Neuronal stem cell (in vitro differentiated cells): ENCODE results near the gene ESYT2.
A peak's percentile ranks its signal among the peaks of the same experiment; 100 is the strongest.

Experiments used
- DNase-seq: peaks from one replicate; pipeline ENCODE4 v3.0.0-alpha.2; 2013; ENCODE audit warnings: low spot score
- H2AFZ ChIP-seq: one replicate; pipeline ENCODE4 v1.6.1; 2013; ENCODE audit warnings: mild to moderate bottlenecking, low read length, inconsistent platforms
- H2AK5ac ChIP-seq: 2 replicates; pipeline ENCODE4 v1.6.1; 2013; ENCODE audit warnings: low read depth, mild to moderate bottlenecking, inconsistent platforms, low read length, moderate library complexity, mixed read lengths
- H2BK120ac ChIP-seq: 2 replicates; pipeline ENCODE4 v1.6.1; 2013; ENCODE audit warnings: low read depth, mild to moderate bottlenecking, inconsistent platforms, low read length, moderate library complexity, mixed read lengths
- H2BK12ac ChIP-seq: one replicate; pipeline ENCODE4 v1.6.1; 2013; ENCODE audit warnings: low read length, inconsistent platforms
- H2BK15ac ChIP-seq: 2 replicates; pipeline ENCODE4 v1.6.1; 2013; ENCODE audit warnings: mild to moderate bottlenecking, low read length, inconsistent platforms, mixed read lengths
- H2BK5ac ChIP-seq: one replicate; pipeline ENCODE4 v1.6.1; 2013; ENCODE audit warnings: inconsistent platforms, mild to moderate bottlenecking, low read length, moderate library complexity
- H3K14ac ChIP-seq: one replicate; pipeline ENCODE4 v1.6.1; 2013; ENCODE audit warnings: low read length, inconsistent platforms
- H3K18ac ChIP-seq: 2 replicates; pipeline ENCODE4 v1.6.1; 2013; ENCODE audit warnings: low read length, inconsistent platforms
- H3K23ac ChIP-seq: 2 replicates; pipeline ENCODE4 v1.6.1; 2013; ENCODE audit warnings: low read depth, mild to moderate bottlenecking, mixed read lengths, low read length, inconsistent platforms; ENCODE audit not compliant: poor library complexity
- H3K27ac ChIP-seq: replicated peaks from 3 replicates; pipeline ENCODE4 v1.5.1; 2013; ENCODE audit warnings: low read length, inconsistent platforms
- H3K27me3 ChIP-seq, 3 experiments: 2 replicates each; pipeline ENCODE4 v1.6.1; 2013; ENCODE audit warnings: low read length in 3 of 3, mild to moderate bottlenecking in 2 of 3, inconsistent platforms in 1 of 3, low read depth in 1 of 3, mixed read lengths in 1 of 3, moderate library complexity in 1 of 3; ENCODE audit not compliant: control insufficient read depth in 3 of 3, insufficient read depth in 3 of 3
- H3K36me3 ChIP-seq, 2 donors: replicated peaks in 1 of 2; 2 replicates each; pipeline ENCODE4 v1.6.1; 2013; ENCODE audit warnings: low read length in 2 of 2; ENCODE audit not compliant: control insufficient read depth in 2 of 2, insufficient read depth in 2 of 2
- H3K4ac ChIP-seq: 2 replicates; pipeline ENCODE4 v1.6.1; 2013; ENCODE audit warnings: inconsistent platforms, mild to moderate bottlenecking, low read length, moderate library complexity
- H3K4me1 ChIP-seq, 2 donors: 1 replicate in 1 of 2; 2 replicates in 1 of 2; pipeline ENCODE4 v1.6.1; 2013; ENCODE audit warnings: low read length in 2 of 2, low read depth in 1 of 2; ENCODE audit not compliant: control insufficient read depth in 2 of 2, insufficient read depth in 1 of 2
- H3K4me2 ChIP-seq: one replicate; pipeline ENCODE4 v1.6.1; 2013; ENCODE audit warnings: mild to moderate bottlenecking, low read length, inconsistent platforms; ENCODE audit not compliant: insufficient read depth, poor library complexity, severe bottlenecking
- H3K4me3 ChIP-seq, 2 donors: 2 replicates each; pipeline ENCODE4 v1.5.1; 2013; ENCODE audit warnings: low read length in 2 of 2, mild to moderate bottlenecking in 2 of 2, inconsistent platforms in 1 of 2, moderate library complexity in 1 of 2
- H3K79me1 ChIP-seq: one replicate; pipeline ENCODE4 v1.6.1; 2013; ENCODE audit warnings: low read depth, mild to moderate bottlenecking, inconsistent platforms, low read length, moderate library complexity
- H3K9ac ChIP-seq: one replicate; pipeline ENCODE4 v1.6.1; 2013; ENCODE audit warnings: mild to moderate bottlenecking, low read depth, low read length, inconsistent platforms; ENCODE audit not compliant: poor library complexity
- H3K9me3 ChIP-seq, 2 donors: replicated peaks in 1 of 2; 2 replicates each; pipeline versions ENCODE3 to v1.6.1; 2013; ENCODE audit warnings: low read length in 2 of 2, mild to moderate bottlenecking in 2 of 2, inconsistent platforms in 1 of 2, low read depth in 1 of 2, mixed read lengths in 1 of 2, moderate library complexity in 1 of 2; ENCODE audit not compliant: control insufficient read depth in 2 of 2, insufficient read depth in 1 of 2
- H4K8ac ChIP-seq: one replicate; pipeline ENCODE4 v1.6.1; 2013; ENCODE audit warnings: low read depth, mild to moderate bottlenecking, inconsistent platforms, low read length, moderate library complexity
- H4K91ac ChIP-seq: one replicate; pipeline ENCODE4 v1.6.1; 2013; ENCODE audit warnings: low read length, low read depth, mild to moderate bottlenecking, inconsistent platforms; ENCODE audit not compliant: poor library complexity
- WGBS, 2 donors: extraction: QIAGEN DNeasy Blood & Tissue Kit; methylation state at CpG; one replicate each; pipeline ENCODE4 v1.1.7; 2013; ENCODE audit warnings: missing lambda C conversion rate in 2 of 2, mixed read lengths in 1 of 2; ENCODE audit not compliant: insufficient read length in 2 of 2, insufficient replicate concordance in 1 of 2; ENCODE audit errors: extremely low coverage in 2 of 2; 5-methylcytosine and 5-hydroxymethylcytosine counted together

The ESYT2 gene

DNA sequence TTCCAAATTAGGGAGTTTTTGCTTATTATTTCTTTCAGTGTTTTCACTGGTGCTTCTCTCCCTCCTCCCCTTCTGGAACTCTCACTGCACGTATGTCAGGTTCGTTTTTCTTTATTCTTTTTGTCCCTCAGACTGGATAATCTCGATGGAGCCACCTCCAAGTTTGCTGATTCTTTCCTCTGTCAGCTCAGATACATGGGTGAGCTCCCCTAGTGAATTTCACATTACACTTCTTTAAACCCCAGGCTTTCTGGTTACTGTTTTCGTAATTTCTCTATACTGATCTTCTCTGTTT lies 103.9 kb downstream of the ESYT2 start:
- Histone ChIP-seq H3K4me2 (no peak overlapping the region), H4K91ac (no peak overlapping the region), H4K8ac (no peak overlapping the region), H2BK120ac (no peak overlapping the region), H3K27me3 (no peaks in the 10 kb centered on the region), H3K36me3 (no peaks in the 10 kb centered on the region), H3K9me3 (peaks cover 0 to 2% of the 10 kb centered on the region in 2 donors), H2BK12ac (no peak overlapping the region), H3K4me3 (no peak overlapping the region), H2AK5ac (no peak overlapping the region), H3K23ac (no peak overlapping the region), H2BK15ac (no peak overlapping the region), H3K9ac (no peak overlapping the region), H2BK5ac (no peak overlapping the region), H3K4me1 (peaks cover 0 to under 1% of the 10 kb centered on the region in 2 donors), H3K4ac (no peak overlapping the region), H3K27ac (no peak overlapping the region), H2AFZ (no peak overlapping the region), H3K18ac (no peak overlapping the region), H3K14ac (no peak overlapping the region), H3K79me1 (no peaks in the 10 kb centered on the region)
- no peak for DNase-seq
- no CpG with 5 or more reads among the region's 4 CpGs for WGBS, 2 donors

DNA sequence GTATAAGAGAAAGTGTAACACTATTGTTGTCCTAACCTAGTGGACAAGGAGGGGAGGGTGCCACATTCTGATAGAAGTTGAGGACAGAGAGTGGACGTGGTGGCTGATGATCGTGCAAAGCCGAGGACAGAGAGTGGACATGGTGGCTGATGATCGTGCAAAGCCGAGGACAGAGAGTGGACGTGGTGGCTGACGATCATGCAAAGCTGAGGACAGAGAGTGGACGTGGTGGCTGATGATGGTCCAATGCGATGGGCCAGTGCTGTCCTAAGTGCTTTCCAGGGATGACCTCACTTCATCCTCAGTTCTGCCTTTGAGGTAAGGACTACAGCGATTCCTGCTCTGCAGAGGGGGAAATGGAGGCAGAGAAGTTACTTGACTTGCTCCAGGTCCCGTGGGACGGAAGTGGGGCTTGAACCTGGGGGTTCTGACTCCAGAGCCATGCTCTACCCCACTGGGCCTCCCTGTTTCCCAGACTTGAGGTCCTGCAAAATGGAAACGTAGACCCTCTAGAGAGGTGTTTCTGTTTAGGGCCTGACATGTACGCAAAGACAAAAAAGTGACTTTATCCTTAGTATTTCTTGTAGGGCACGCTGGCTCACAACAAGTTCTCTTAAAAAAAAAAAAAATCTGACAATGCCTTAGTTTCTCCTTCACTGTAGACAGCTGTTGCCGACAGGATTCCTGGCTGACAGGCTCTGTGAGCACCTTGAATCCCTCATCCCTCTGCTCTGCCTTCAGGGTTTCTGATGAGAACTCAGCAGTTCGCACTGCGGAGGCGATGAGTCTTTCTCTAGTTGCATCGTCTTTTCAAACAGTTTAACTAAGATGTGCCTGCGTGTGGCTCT lies 104.4 kb downstream of the ESYT2 start:
- no peak overlapping the region for H2BK120ac ChIP-seq
- no peak overlapping the region for H3K18ac ChIP-seq
- no peak overlapping the region for H4K91ac ChIP-seq
- no peak overlapping the region for H4K8ac ChIP-seq
- H3K27me3 ChIP-seq = no peaks in the 10 kb centered on the region
- peak overlapping the region; percentile 56 for H3K14ac ChIP-seq
- peaks cover 0 to 2% of the 10 kb centered on the region in 2 donors for H3K9me3 ChIP-seq
- no peak overlapping the region for H2AK5ac ChIP-seq
- H3K23ac ChIP-seq = peak overlapping the region; percentile 65
- no peak overlapping the region for H3K27ac ChIP-seq
- no peak overlapping the region for H3K4me3 ChIP-seq
- no peak overlapping the region for H3K4ac ChIP-seq
- WGBS, 2 donors = no CpG with 5 or more reads among the region's 21 CpGs
- no peaks in the 10 kb centered on the region for H3K4me1 ChIP-seq
- DNase-seq = no peak
- H2BK5ac ChIP-seq = no peak overlapping the region
- no peak overlapping the region for H2BK15ac ChIP-seq
- no peaks in the 10 kb centered on the region for H3K36me3 ChIP-seq
- peak overlapping the region; percentile 15 for H3K9ac ChIP-seq
- no peak overlapping the region for H3K4me2 ChIP-seq
- H3K79me1 ChIP-seq = no peaks in the 10 kb centered on the region
- no peak overlapping the region for H2AFZ ChIP-seq
- no peak overlapping the region for H2BK12ac ChIP-seq

DNA sequence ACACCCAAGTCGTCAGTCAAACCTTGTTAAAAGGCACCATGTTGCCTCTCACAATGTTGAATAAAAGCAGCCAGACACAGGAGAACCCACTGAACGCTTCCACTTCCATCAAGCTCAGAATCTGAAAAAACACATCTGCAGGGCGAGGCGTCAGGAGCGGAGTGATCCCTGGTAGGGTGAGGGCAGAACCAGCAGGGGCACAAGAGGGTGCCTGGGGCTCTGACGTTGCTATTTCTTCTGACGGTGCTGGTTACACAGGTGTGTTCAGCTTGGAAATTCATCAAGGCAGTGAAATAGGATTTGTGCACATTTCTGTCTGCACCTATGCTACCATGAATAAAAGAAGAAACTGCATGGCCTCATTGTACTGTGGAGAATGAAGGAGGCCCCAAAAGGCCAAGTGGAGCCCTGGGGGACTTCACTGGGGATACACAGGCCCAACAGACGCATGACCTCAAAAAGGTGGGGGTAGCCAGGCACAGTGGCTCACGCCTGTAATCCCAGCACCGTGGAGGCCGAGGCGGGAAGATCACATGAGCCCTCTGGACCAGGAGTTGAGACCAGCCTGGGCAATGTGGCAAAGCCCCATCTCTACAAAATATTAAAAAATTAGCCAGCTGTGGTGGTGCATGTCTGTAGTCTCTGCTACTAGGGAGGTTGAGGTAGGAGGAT lies 105.5 kb downstream of the ESYT2 start:
- H3K79me1 ChIP-seq = no peaks in the 10 kb centered on the region
- H3K4me2 ChIP-seq = no peak overlapping the region
- no peak overlapping the region for H3K23ac ChIP-seq
- H2BK12ac ChIP-seq = no peak overlapping the region
- no peak overlapping the region for H3K14ac ChIP-seq
- H2AFZ ChIP-seq = peak overlapping the region; percentile 53
- no peak overlapping the region for H2AK5ac ChIP-seq
- H3K27me3 ChIP-seq = no peaks in the 10 kb centered on the region
- no peak overlapping the region for H2BK120ac ChIP-seq
- no peak for DNase-seq
- no peak overlapping the region for H4K8ac ChIP-seq
- no peak overlapping the region for H2BK15ac ChIP-seq
- no peak overlapping the region for H4K91ac ChIP-seq
- peaks cover 0 to 2% of the 10 kb centered on the region in 2 donors for H3K9me3 ChIP-seq
- H3K4me1 ChIP-seq = no peaks in the 10 kb centered on the region
- no peak overlapping the region for H3K27ac ChIP-seq
- H2BK5ac ChIP-seq = no peak overlapping the region
- H3K36me3 ChIP-seq = no peaks in the 10 kb centered on the region
- H3K4me3 ChIP-seq = no peak overlapping the region
- no peak overlapping the region for H3K18ac ChIP-seq
- no peak overlapping the region for H3K9ac ChIP-seq
- no peak overlapping the region for H3K4ac ChIP-seq
- WGBS, 2 donors = no CpG with 5 or more reads among the region's 12 CpGs

DNA sequence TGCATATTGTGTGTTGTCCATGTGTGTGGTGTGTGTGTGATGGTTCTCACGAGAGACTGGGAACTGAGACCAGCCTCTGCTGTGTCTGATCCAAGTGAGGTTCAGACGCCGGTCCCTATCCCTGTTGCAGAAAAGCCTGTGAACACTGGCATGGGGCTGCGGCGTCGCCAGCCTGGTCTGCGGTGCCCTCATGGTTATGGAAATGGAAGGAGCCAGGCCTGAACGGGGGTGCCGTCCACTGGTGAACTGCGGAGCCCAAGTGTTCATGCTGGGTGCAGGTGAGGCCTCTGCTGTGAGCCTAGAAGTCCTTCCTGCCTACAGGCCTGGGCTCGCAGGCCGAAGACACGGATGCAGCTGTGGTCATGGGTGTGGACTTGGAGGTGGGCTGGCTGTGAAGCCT lies 106.0 kb downstream of the ESYT2 start:
- no peak overlapping the region for H4K8ac ChIP-seq
- H3K4me1 ChIP-seq = no peaks in the 10 kb centered on the region
- H2BK120ac ChIP-seq = no peak overlapping the region
- H2BK12ac ChIP-seq = no peak overlapping the region
- H3K27me3 ChIP-seq = no peaks in the 10 kb centered on the region
- H4K91ac ChIP-seq = no peak overlapping the region
- WGBS, 2 donors = no CpG with 5 or more reads among the region's 13 CpGs
- no peaks in the 10 kb centered on the region for H3K79me1 ChIP-seq
- H2BK15ac ChIP-seq = no peak overlapping the region
- H3K14ac ChIP-seq = no peak overlapping the region
- no peak overlapping the region for H3K4ac ChIP-seq
- no peak overlapping the region for H3K18ac ChIP-seq
- no peak overlapping the region for H2AK5ac ChIP-seq
- H3K4me2 ChIP-seq = no peak overlapping the region
- H3K27ac ChIP-seq = no peak overlapping the region
- H3K9me3 ChIP-seq = peaks cover 0 to 2% of the 10 kb centered on the region in 2 donors
- H3K9ac ChIP-seq = no peak overlapping the region
- H3K4me3 ChIP-seq = no peak overlapping the region
- peak overlapping the region; percentile 51 for H3K23ac ChIP-seq
- no peak for DNase-seq
- H2AFZ ChIP-seq = peak overlapping the region; percentile 53
- no peak overlapping the region for H2BK5ac ChIP-seq
- no peaks in the 10 kb centered on the region for H3K36me3 ChIP-seq
